SKM-1 (cell line): ENCODE results near the gene TBC1D3E.
"Not testable (repeated sequence)": the region's sequence is repeated elsewhere in the genome, so short reads cannot be mapped to it uniquely, and the experiment has no call there.

ENCODE experiments used
- DNase-seq: peaks from one replicate; lab custom pipeline; 2025; ENCODE audit not compliant: unreplicated experiment; lab: John Stamatoyannopoulos, UW

TBC1D3E gene

DNA sequence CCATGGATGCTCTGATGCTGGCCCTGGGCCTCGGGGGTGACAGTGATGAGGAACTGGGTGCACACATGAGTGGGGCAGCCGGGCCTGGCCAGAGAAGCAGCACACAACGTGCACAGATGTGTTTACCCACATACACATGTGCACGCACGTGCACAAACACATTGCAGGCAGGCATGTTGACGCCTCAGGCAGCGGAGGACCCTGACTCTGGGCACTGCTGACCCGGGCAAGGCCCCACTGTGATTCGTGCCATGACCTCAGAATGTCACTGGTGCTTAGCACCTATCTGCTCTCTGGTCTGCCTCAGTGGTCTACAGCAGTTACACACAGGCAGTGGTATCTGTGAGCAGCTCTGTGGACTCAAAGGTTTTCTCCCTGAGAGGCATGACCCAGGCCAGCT, at the start of gene TBC1D3E:
Gene TBC1D3E, plus strand, starts transcription at position 301 of the 400 bp plus-strand sequence. CDS start 1,545 bp downstream, outside the sequence.
- not testable (repeated sequence) for DNase-seq

- not testable (repeated sequence) for DNase-seq
These were observed 40.4 kb upstream of the TBC1D3E start for GRCh38 chr17:38087344-38087743.

GRCh38 chr17:38088120-38088519, 39.6 kb upstream of the TBC1D3E start:
- not testable (repeated sequence) for DNase-seq

DNA sequence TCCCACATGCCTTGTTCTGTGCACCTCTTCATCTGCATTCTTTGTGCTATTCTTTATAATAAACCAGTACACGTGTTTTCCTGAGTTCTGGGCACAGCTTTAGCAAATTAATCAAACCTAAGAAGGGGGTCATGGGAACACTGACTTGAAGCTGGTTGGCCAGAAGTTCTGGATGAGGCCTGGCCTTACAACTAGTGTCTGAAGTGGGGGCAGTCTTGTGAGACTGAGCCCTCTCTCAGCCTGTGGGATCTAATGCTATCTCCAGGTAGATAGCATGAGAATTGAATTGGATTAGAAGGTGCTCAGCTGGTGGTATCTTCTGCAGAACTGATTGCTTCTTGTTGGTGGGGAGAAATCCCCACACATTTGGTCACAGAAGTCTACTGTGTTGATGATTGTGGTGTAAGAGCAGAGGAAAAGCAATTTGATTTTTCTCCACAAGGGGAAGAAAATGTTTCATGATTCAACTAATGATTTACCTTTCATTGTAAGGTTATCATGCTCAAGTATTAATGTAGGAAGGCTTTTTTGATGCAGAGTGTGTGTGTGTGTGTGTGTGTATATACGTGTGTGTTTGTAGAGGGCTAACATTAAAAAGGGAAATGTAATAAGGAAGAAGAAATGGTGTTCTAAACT, 33.6 kb upstream of the TBC1D3E start:
- not testable (repeated sequence) for DNase-seq

DNA sequence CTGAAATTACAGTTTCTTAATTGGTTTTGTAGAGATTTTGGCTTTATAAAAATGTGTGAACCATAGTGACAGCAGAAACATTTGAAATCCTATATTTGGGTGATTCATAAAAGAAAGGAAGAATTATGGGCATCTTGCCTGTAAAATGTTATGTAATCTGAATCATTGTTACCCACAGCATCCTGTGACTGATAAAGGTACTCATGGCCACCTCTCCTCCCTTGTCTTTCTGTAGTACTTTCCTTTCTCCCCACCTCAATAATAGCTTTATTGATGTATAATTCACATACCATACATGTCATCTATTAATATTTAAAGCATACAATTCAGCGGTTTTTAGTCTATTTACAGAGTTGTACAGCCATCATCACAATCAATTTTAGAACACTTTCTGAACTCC, 28.5 kb upstream of the TBC1D3E start:
- not testable (repeated sequence) for DNase-seq

GRCh38 chr17:38119829-38120228, 7.9 kb upstream of the TBC1D3E start:
- not testable (repeated sequence) for DNase-seq

DNA sequence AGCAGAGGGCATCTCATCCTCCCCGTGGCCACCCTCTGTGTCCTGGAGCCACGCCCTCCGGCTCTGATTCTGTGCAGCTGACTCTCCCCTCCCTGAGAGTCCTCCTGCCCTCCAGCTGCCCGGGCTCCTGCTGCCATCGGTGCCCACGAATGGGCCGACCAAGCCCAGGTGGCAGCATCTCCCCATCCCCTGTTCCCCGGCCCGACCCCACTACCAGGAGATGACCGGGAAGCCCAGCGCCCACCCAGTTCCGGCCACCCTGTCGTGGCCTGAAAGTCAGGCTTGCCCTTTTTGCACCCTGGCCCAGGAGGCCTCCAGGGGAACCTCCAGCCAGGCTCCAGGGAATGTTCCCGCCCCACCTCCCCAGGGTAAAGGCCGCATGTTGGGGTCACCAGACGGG, 7.1 kb downstream of the TBC1D3E start:
- DNase-seq, result not testable (repeated sequence)
